GM19372 (cell line): ENCODE data around the gene GRK3.

Experiments used
- ATAC-seq: cut with Tn5 transposase; IDR thresholded peaks from one replicate; pipeline ENCODE4 v1.9.1; 2021; ENCODE audit warnings: mild to moderate bottlenecking, low read depth, moderate library complexity; ENCODE audit not compliant: unreplicated experiment

GRK3 gene

DNA sequence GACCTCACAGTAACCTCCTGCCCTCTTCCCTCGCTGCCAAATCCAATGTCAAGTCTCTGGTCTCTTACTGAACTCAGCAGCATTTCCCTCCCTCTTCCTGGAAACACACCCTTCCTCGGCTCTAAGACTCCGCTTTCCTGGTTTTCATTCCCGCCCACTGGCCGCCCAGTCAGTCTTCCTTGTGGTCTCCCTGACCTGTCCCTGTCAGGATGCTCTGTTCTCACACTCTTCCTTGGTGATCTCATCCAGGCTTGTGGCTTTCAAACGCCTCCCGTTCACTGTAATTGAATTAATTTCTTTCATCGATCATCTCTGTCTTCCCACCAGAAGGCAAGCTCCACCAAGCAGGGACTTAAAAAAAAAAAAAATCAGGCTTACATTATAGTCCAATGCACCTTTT, 211.1 kb downstream of the GRK3 start:
- ATAC-seq: no peak

DNA sequence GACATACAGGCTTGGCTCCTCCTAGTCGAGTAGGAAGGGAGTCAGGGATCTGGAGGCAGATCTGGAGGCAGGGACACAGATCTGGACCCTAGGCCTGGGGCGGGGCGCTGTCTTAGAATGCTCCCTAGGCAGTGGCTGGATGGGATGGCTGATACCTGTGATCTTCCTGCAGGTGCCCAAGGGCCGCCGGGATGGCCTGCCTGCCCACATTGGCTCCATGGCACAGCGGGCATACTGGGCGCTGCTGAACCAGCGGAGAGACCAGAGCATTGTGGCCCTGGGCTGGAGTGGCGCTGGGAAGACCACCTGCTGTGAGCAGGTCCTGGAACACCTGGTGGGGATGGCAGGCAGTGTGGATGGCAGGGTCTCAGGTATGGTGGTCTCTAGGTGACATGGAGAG, 212.9 kb downstream of the GRK3 start:
- ATAC-seq: no peak

DNA sequence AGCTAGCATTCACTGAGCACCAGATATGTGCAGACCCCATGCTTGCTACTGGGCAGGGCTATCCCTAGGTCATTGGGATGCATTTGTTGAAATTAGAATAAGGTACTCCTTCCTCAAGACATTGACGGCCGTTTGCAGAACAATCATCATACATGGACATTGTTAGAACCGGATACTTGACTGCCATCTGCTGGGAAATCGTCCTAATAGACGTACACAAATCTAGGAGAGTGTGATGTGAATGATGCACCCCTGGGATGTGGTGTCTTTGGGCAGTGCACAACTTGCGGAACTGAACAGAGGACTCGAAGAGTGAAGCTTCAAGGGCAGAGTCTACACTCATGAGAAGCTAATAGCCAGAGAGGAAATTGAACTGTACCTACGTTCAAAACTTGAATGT, 213.4 kb downstream of the GRK3 start:
- no peak for ATAC-seq
